GM12864 (cell line): ENCODE results near the gene RBP3.

Source experiments
- DNase-seq: peaks from one replicate; pipeline ENCODE4 v3.0.0-alpha.2; 2011; ENCODE audit warnings: low read depth
- H3K4me3 ChIP-seq: 2 replicates; pipeline ENCODE4 v1.5.1; 2011; ENCODE audit warnings: mild to moderate bottlenecking, low read depth, low read length, control low read depth
- CTCF ChIP-seq: IDR thresholded peaks from 2 replicates; pipeline ENCODE4 v1.5.1; 2011; ENCODE audit warnings: low read depth, mild to moderate bottlenecking, moderate library complexity, low read length, control low read depth, inconsistent platforms; ENCODE audit errors: missing control alignments

Gene RBP3

DNA sequence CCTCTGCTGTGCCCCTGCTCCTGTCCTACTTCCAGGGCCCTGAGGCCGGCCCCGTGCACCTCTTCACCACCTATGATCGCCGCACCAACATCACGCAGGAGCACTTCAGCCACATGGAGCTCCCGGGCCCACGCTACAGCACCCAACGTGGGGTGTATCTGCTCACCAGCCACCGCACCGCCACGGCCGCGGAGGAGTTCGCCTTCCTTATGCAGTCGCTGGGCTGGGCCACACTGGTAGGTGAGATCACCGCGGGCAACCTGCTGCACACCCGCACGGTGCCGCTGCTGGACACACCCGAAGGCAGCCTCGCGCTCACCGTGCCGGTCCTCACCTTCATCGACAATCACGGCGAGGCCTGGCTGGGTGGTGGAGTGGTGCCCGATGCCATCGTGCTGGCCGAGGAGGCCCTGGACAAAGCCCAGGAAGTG lies 1.8 kb downstream of the RBP3 start:
- DNase-seq: no peak
- no peak overlapping the region for H3K4me3 ChIP-seq
- TF ChIP-seq CTCF: no peak

DNA sequence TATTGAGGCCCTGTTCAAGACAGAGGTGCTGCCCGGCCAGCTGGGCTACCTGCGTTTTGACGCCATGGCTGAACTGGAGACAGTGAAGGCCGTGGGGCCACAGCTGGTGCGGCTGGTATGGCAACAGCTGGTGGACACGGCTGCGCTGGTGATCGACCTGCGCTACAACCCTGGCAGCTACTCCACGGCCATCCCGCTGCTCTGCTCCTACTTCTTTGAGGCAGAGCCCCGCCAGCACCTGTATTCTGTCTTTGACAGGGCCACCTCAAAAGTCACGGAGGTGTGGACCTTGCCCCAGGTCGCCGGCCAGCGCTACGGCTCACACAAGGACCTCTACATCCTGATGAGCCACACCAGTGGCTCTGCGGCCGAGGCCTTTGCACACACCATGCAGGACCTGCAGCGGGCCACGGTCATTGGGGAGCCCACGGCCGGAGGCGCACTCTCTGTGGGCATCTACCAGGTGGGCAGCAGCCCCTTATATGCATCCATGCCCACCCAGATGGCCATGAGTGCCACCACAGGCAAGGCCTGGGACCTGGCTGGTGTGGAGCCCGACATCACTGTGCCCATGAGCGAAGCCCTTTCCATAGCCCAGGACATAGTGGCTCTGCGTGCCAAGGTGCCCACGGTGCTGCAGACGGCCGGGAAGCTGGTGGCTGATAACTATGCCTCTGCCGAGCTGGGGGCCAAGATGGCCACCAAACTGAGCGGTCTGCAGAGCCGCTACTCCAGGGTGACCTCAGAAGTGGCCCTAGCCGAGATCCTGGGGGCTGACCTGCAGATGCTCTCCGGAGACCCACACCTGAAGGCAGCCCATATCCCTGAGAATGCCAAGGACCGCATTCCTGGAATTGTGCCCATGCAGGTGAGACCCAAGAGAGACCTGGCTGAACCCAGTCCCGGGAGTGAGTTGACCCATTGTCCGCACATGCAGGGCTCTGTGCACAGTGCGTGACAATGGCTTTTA lies 2.8 kb downstream of the RBP3 start:
- TF ChIP-seq CTCF: no peak
- H3K4me3 ChIP-seq: no peak overlapping the region
- DNase-seq: no peak

GRCh38 chr10:47351899-47352815 lies 4.0 kb downstream of the RBP3 start:
- TF ChIP-seq CTCF: no peak
- no peak overlapping the region for H3K4me3 ChIP-seq
- no peak for DNase-seq

- DNase-seq: no peak
- H3K4me3 ChIP-seq: no peak overlapping the region
- no peak for TF ChIP-seq CTCF
Measured at GRCh38 chr10:47353351-47353750, 5.2 kb downstream of the RBP3 start.

DNA sequence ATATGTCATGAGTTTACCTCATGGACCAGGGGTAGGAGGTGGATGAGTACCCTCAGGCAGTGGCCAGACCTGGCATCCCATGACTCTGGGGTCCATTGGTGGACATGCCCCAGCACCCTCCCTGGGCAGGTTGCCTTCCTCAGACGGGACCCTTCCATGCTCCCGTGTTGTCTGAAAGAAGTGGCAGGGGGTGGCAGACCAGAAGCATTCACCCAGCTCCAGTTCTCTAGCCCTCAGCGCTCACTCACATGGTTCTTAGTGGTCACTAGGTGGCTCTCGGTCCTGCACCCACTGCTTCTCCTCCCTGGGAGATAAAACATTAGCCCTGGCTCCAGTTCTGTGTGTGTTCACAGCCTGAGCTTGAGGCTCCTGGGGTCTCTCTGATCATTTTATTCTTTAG lies 6.0 kb downstream of the RBP3 start:
- DNase-seq: no peak
- TF ChIP-seq CTCF: no peak
- no peak overlapping the region for H3K4me3 ChIP-seq

GRCh38 chr10:47354900-47355299 lies 6.7 kb downstream of the RBP3 start:
- no peak overlapping the region for H3K4me3 ChIP-seq
- no peak for DNase-seq
- no peak for TF ChIP-seq CTCF
